ENCODE measurements around the gene ATOX1.

DNA sequence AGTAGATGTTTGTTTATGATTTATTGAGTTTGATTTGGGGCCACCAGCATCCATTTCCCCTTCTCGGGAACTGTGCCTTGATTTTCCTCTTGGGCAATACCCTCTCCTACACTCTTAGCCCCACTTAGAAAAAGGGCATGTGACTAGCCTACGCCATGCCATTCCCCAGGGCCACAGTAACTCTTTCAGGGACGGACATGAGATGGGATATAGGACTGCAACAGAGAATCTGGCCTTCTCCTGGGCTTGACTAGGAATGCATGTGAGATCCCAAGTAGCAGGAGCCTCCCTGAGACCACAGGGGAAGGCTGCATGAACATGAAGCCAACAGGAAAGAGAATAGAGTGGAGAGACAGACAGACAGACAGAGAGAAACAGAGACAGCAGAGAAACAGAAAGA, 41.0 kb downstream of the ATOX1 start:
- TF ChIP-seq, protein P1, sequence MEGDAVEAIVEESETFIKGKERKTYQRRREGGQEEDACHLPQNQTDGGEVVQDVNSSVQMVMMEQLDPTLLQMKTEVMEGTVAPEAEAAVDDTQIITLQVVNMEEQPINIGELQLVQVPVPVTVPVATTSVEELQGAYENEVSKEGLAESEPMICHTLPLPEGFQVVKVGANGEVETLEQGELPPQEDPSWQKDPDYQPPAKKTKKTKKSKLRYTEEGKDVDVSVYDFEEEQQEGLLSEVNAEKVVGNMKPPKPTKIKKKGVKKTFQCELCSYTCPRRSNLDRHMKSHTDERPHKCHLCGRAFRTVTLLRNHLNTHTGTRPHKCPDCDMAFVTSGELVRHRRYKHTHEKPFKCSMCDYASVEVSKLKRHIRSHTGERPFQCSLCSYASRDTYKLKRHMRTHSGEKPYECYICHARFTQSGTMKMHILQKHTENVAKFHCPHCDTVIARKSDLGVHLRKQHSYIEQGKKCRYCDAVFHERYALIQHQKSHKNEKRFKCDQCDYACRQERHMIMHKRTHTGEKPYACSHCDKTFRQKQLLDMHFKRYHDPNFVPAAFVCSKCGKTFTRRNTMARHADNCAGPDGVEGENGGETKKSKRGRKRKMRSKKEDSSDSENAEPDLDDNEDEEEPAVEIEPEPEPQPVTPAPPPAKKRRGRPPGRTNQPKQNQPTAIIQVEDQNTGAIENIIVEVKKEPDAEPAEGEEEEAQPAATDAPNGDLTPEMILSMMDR (conservative IDR thresholded peaks at IDR 0.05; ENCODE audit: low read depth in 2 of 2) = no peak
- TF ChIP-seq, protein P2, sequence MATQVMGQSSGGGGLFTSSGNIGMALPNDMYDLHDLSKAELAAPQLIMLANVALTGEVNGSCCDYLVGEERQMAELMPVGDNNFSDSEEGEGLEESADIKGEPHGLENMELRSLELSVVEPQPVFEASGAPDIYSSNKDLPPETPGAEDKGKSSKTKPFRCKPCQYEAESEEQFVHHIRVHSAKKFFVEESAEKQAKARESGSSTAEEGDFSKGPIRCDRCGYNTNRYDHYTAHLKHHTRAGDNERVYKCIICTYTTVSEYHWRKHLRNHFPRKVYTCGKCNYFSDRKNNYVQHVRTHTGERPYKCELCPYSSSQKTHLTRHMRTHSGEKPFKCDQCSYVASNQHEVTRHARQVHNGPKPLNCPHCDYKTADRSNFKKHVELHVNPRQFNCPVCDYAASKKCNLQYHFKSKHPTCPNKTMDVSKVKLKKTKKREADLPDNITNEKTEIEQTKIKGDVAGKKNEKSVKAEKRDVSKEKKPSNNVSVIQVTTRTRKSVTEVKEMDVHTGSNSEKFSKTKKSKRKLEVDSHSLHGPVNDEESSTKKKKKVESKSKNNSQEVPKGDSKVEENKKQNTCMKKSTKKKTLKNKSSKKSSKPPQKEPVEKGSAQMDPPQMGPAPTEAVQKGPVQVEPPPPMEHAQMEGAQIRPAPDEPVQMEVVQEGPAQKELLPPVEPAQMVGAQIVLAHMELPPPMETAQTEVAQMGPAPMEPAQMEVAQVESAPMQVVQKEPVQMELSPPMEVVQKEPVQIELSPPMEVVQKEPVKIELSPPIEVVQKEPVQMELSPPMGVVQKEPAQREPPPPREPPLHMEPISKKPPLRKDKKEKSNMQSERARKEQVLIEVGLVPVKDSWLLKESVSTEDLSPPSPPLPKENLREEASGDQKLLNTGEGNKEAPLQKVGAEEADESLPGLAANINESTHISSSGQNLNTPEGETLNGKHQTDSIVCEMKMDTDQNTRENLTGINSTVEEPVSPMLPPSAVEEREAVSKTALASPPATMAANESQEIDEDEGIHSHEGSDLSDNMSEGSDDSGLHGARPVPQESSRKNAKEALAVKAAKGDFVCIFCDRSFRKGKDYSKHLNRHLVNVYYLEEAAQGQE (IDR thresholded peaks at IDR 0.05; ENCODE audit: unreplicated experiment) = no peak
- TF ChIP-seq EZH2 (IDR thresholded peaks at IDR 0.05; ENCODE audit: low read depth, unreplicated experiment) (no peak), POLR2AphosphoS5 (IDR thresholded peaks at IDR 0.05; ENCODE audit: low read depth) (no peak), ZNF331 (CRISPR knock-in tag; IDR thresholded peaks at IDR 0.05; ENCODE audit: low read depth) (no peak)

All from GM23338 (cell line).